Measurements from ENCODE around the gene GRM8.

DNA sequence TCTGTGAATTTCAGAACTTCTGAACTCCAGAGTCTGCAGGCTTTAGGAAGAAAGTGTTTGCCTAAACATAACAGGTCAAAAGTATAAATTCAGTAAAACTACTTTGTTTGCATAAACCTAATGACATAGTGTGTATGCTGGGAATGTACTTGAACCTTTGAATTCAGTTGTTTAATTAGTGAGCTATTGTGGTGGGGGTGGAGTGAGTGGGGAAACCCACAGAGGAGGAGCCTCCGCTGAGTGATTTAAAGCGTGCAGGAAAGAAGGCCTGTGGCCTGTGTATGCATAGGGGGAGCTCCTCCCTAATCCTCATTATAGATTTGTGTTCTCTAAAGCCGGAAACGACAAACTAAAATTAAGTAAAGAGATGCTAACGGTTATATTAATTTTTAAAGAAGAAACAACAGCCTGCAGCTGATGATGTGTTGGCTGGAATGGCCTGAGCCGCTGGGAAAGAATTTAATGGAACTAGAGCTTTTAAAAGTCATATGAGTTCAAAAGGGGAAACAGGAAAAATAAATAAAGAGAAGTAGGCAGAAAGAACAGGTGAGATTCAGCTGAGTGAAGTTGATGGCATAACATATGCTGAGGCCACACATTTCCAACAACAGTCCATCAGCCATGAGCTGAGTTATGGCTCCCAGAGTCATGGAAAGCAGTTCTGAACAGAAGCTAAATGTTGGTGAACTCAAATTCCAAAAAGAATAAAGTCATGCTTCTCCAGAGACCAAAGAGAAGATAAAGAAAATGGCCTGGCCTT is 595.0 kb downstream of the GRM8 start:
- peak; percentile 94 for TF ChIP-seq BCL11A (IDR thresholded peaks at IDR 0.05; ENCODE audit: low read depth, low read length)
- TF ChIP-seq, protein P1, sequence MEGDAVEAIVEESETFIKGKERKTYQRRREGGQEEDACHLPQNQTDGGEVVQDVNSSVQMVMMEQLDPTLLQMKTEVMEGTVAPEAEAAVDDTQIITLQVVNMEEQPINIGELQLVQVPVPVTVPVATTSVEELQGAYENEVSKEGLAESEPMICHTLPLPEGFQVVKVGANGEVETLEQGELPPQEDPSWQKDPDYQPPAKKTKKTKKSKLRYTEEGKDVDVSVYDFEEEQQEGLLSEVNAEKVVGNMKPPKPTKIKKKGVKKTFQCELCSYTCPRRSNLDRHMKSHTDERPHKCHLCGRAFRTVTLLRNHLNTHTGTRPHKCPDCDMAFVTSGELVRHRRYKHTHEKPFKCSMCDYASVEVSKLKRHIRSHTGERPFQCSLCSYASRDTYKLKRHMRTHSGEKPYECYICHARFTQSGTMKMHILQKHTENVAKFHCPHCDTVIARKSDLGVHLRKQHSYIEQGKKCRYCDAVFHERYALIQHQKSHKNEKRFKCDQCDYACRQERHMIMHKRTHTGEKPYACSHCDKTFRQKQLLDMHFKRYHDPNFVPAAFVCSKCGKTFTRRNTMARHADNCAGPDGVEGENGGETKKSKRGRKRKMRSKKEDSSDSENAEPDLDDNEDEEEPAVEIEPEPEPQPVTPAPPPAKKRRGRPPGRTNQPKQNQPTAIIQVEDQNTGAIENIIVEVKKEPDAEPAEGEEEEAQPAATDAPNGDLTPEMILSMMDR (IDR thresholded peaks at IDR 0.05 in 2 of 3, conservative IDR thresholded peaks at IDR 0.05 in 1 of 3; ENCODE audit: control insufficient read depth in 2 of 3, extremely low read depth in 1 of 3, insufficient read depth in 1 of 3, low read depth in 3 of 3, low read length in 3 of 3): no peak
- peak; percentile 74; the same call in 1 of the 2 replicates for TF ChIP-seq ZNF217 (IDR thresholded peaks at IDR 0.05)
- TF ChIP-seq MLLT1 (IDR thresholded peaks at IDR 0.05): no peak
- no peak for TF ChIP-seq ZZZ3 (IDR thresholded peaks at IDR 0.05; ENCODE audit: control insufficient read depth, insufficient read length, low read depth)
- no peak for TF ChIP-seq RCOR1 (conservative IDR thresholded peaks at IDR 0.05; ENCODE audit: low read depth, low read length)
- no peak for TF ChIP-seq ZSCAN29 (IDR thresholded peaks at IDR 0.05)
- TF ChIP-seq EZH2 (IDR thresholded peaks at IDR 0.05; ENCODE audit: borderline replicate concordance, control insufficient read depth, low read depth, low read length): no peak

Data from GM12878 (cell line).